KMS-11 (cell line): ENCODE measurements around the gene BHLHA15.
"Not testable (repeated sequence)": the region's sequence is repeated elsewhere in the genome, so short reads cannot be mapped to it uniquely, and the experiment has no call there.

Experiments
- H2AFZ ChIP-seq: fragments of 200-600 bp; sonication (generic); 2 replicates; pipeline ENCODE4 v1.6.1; 2016; ENCODE audit warnings: antibody characterized with exemption, mixed run types, low read depth
- H3K27ac ChIP-seq: fragments of 200-600 bp; sonication (generic); 2 replicates; pipeline ENCODE4 v1.6.1; 2016; ENCODE audit warnings: mild to moderate bottlenecking, mixed run types
- H3K27me3 ChIP-seq: fragments of 200-600 bp; sonication (generic); 2 replicates; pipeline ENCODE4 v1.6.1; 2017; ENCODE audit warnings: mild to moderate bottlenecking, low read depth, mixed run types, moderate library complexity; ENCODE audit not compliant: insufficient read depth
- H3K36me3 ChIP-seq: fragments of 200-600 bp; sonication (generic); 2 replicates; pipeline ENCODE4 v1.6.1; 2017; ENCODE audit warnings: mild to moderate bottlenecking, mixed run types; ENCODE audit not compliant: insufficient read depth
- H3K4me1 ChIP-seq: fragments of 200-600 bp; sonication (generic); 2 replicates; pipeline ENCODE4 v1.6.1; 2016; ENCODE audit warnings: mild to moderate bottlenecking, low read depth, mixed run types; ENCODE audit not compliant: poor library complexity, severe bottlenecking
- H3K4me2 ChIP-seq: fragments of 200-600 bp; sonication (generic); 2 replicates; pipeline ENCODE4 v1.7.0; 2016; ENCODE audit warnings: mild to moderate bottlenecking, mixed run types
- H3K4me3 ChIP-seq: fragments of 200-600 bp; sonication (generic); IDR thresholded peaks from 2 replicates; pipeline ENCODE4 v1.6.1; 2017; ENCODE audit warnings: low read depth, low read length, mixed read lengths; ENCODE audit not compliant: insufficient read depth
- H3K79me2 ChIP-seq: fragments of 200-600 bp; sonication (generic); 2 replicates; pipeline ENCODE4 v1.6.1; 2016; ENCODE audit warnings: low read depth, mixed run types; ENCODE audit not compliant: insufficient read depth
- H3K9ac ChIP-seq: fragments of 200-600 bp; sonication (generic); 2 replicates; pipeline ENCODE4 v1.6.1; 2016; ENCODE audit warnings: mild to moderate bottlenecking, mixed run types
- H4K20me1 ChIP-seq: fragments of 200-600 bp; sonication (generic); 2 replicates; pipeline ENCODE4 v1.6.1; 2016; ENCODE audit warnings: mild to moderate bottlenecking, mixed run types; ENCODE audit not compliant: insufficient read depth
- CTCF ChIP-seq: fragments of 200-600 bp; sonication (generic); conservative IDR thresholded peaks from 2 replicates; pipeline ENCODE4 v1.6.1; 2017; ENCODE audit warnings: low read depth, mild to moderate bottlenecking, antibody characterized with exemption, low read length, moderate library complexity, mixed read lengths

The BHLHA15 gene

GRCh38 chr7:98217623-98218582, 6.7 kb downstream of the BHLHA15 start:
- Histone ChIP-seq H3K27ac (no peak overlapping the region), H3K4me2 (no peak overlapping the region), H3K9ac (no peak overlapping the region)

GRCh38 chr7:98219382-98219781, 8.1 kb downstream of the BHLHA15 start:
- H3K4me1 ChIP-seq: peaks cover 18% of the 10 kb centered on the region
- H2AFZ ChIP-seq, H3K27ac ChIP-seq, H3K4me3 ChIP-seq, H3K79me2 ChIP-seq, H4K20me1 ChIP-seq, H3K36me3 ChIP-seq, H3K9ac ChIP-seq, H3K27me3 ChIP-seq, H3K4me2 ChIP-seq: not testable (repeated sequence)

More at GRCh38 chr7:98217623-98218582, 6.7 kb downstream of the BHLHA15 start:
- H3K79me2 ChIP-seq: no peaks in the 10 kb centered on the region; the same call in 1 of the 2 replicates
- no peak overlapping the region for H3K4me3 ChIP-seq
- no peaks in the 10 kb centered on the region for H3K27me3 ChIP-seq
- peaks cover 19% of the 10 kb centered on the region for H3K4me1 ChIP-seq
- H2AFZ ChIP-seq: no peak overlapping the region
- no peaks in the 10 kb centered on the region for H4K20me1 ChIP-seq
- H3K36me3 ChIP-seq: no peaks in the 10 kb centered on the region
- no peak for TF ChIP-seq CTCF

- H3K79me2 ChIP-seq: no peaks in the 10 kb centered on the region
- TF ChIP-seq CTCF: no peak
- H3K36me3 ChIP-seq: no peaks in the 10 kb centered on the region
- H3K27me3 ChIP-seq: no peaks in the 10 kb centered on the region
- H4K20me1 ChIP-seq: no peaks in the 10 kb centered on the region
- H3K4me3 ChIP-seq: no peak overlapping the region
- H3K4me1 ChIP-seq: peaks cover 18% of the 10 kb centered on the region
- H3K9ac ChIP-seq: no peak overlapping the region
- H2AFZ ChIP-seq: no peak overlapping the region
- H3K27ac ChIP-seq: no peak overlapping the region
- no peak overlapping the region for H3K4me2 ChIP-seq
Observed at GRCh38 chr7:98221611-98222532, 10.6 kb downstream of the BHLHA15 start.

- Histone ChIP-seq H3K4me2 (no peak overlapping the region), H3K27me3 (no peaks in the 10 kb centered on the region), H3K9ac (no peak overlapping the region), H3K36me3 (no peaks in the 10 kb centered on the region), H3K27ac (no peak overlapping the region), H3K4me3 (no peak overlapping the region), H3K4me1 (peaks cover 18% of the 10 kb centered on the region), H3K79me2 (no peaks in the 10 kb centered on the region), H2AFZ (no peak overlapping the region), H4K20me1 (no peaks in the 10 kb centered on the region)
- TF ChIP-seq CTCF: no peak
Observed at GRCh38 chr7:98222533-98223195, 11.4 kb downstream of the BHLHA15 start.
